GM21390 (cell line): ENCODE measurements around the gene MGME1.
"Not testable (repeated sequence)": the region's sequence is repeated elsewhere in the genome, so short reads cannot be mapped to it uniquely, and the experiment has no call there.

ENCODE experiments used
- ATAC-seq: cut with Tn5 transposase; IDR thresholded peaks from one replicate; pipeline ENCODE4 v1.9.1; 2021; ENCODE audit not compliant: unreplicated experiment

MGME1 gene

GRCh38 chr20:17959257-17959627 lies 9.6 kb upstream of the MGME1 start:
- peak; percentile 40 for ATAC-seq

- ATAC-seq, result not testable (repeated sequence)
Observed at GRCh38 chr20:17960400-17960885, 8.4 kb upstream of the MGME1 start.

GRCh38 chr20:17960927-17961586 lies 7.8 kb upstream of the MGME1 start:
- ATAC-seq, result no peak

- ATAC-seq, result no peak
Observed at GRCh38 chr20:17961587-17961940, 7.3 kb upstream of the MGME1 start.

GRCh38 chr20:17963114-17963897 lies 5.5 kb upstream of the MGME1 start:
- no peak for ATAC-seq

GRCh38 chr20:17964073-17964472 lies 4.7 kb upstream of the MGME1 start:
- ATAC-seq, result no peak

GRCh38 chr20:17964632-17965031 lies 4.2 kb upstream of the MGME1 start:
- ATAC-seq, result no peak

- no peak for ATAC-seq
Observed at GRCh38 chr20:17965042-17965697, 3.6 kb upstream of the MGME1 start.

- ATAC-seq, result no peak
Observed at GRCh38 chr20:17966432-17967310, 2.1 kb upstream of the MGME1 start.

- peak; percentile 0 for ATAC-seq
Observed at GRCh38 chr20:17967521-17968365, 1.1 kb upstream of the MGME1 start.

GRCh38 chr20:17969278-17969883 lies 563 bp downstream of the MGME1 start:
- ATAC-seq, result peak; percentile 8

GRCh38 chr20:17969884-17970409 lies 1.1 kb downstream of the MGME1 start:
- no peak for ATAC-seq

- ATAC-seq, result no peak
Observed at GRCh38 chr20:17971300-17972013, 2.6 kb downstream of the MGME1 start.

- no peak for ATAC-seq
Observed at GRCh38 chr20:17972121-17972520, 3.3 kb downstream of the MGME1 start.

GRCh38 chr20:17976305-17976704 lies 7.5 kb downstream of the MGME1 start:
- ATAC-seq, result no peak

GRCh38 chr20:17985388-17986018 lies 16.7 kb downstream of the MGME1 start:
- ATAC-seq, result no peak

- no peak for ATAC-seq
Observed at GRCh38 chr20:17987988-17988387, 19.2 kb downstream of the MGME1 start.

GRCh38 chr20:17990278-17990972 lies 21.6 kb downstream of the MGME1 start:
- ATAC-seq, result no peak
